ENCODE results near the gene SLC19A3. TPM values are rescaled to one million over a fixed set of nuclear protein-coding genes. Genes with fewer than 3 reads are reported as not detected.

SLC19A3 gene
- total RNA-seq, 4 donors from 2014 or later: 0.42 to 1.1 (median 0.56) TPM

- Histone ChIP-seq H3K4me3 (no peak overlapping the region), H3K36me3 (no peaks in the 10 kb centered on the region), H3K27me3 (no peaks in the 10 kb centered on the region), H3K9me3 (no peaks in the 10 kb centered on the region), H3K4me1 (no peaks in the 10 kb centered on the region), H3K27ac (no peak overlapping the region)
- DNase-seq: no peak
- no peak for TF ChIP-seq POLR2A (IDR thresholded peaks at IDR 0.05)
- TF ChIP-seq CTCF (IDR thresholded peaks at IDR 0.05): no peak
- intact Hi-C loops (cut with DNase I): loop anchor here (10.0 kb wide), 1 partner anchor 199 kb away; no protein-coding TSS in a partner anchor
- WGBS, 2 donors: 86 to 88% methylated on average over 6 of the region's 6 CpGs
Observed at GRCh38 chr2:227665189-227665940, 52.5 kb downstream of the SLC19A3 start.

DNA sequence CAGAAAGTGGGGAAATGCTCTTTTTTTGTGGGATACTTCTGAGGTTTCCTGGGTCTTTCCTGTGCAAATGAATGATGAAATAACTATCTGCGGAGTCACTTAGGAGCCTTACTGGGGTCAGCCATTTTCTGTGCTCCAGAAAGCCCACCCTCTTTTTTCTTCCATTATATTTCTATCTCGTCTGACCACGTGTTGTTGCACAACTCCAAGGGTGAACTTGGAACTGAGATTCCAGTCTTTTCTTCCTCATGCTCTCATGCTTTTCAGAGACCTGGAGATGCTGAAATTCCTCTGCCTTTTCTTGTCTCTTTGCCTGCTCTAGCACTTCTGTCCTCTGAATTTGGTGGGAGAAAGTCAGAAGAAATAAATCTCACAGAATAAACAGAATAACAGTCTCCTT, 56.0 kb downstream of the SLC19A3 start:
- 35 to 51% methylated on average over 3 of the region's 3 CpGs for WGBS, 2 donors
- intact Hi-C loops (cut with DNase I): loop anchor here (10.0 kb wide), 1 partner anchor 203 kb away; no protein-coding TSS in a partner anchor
- Histone ChIP-seq H3K4me3 (no peak overlapping the region), H3K9me3 (no peaks in the 10 kb centered on the region), H3K36me3 (no peaks in the 10 kb centered on the region), H3K4me1 (no peaks in the 10 kb centered on the region), H3K27me3 (no peaks in the 10 kb centered on the region), H3K27ac (no peak overlapping the region)
- DNase-seq: no peak
- TF ChIP-seq CTCF (IDR thresholded peaks at IDR 0.05): no peak
- no peak for TF ChIP-seq POLR2A (IDR thresholded peaks at IDR 0.05)

DNA sequence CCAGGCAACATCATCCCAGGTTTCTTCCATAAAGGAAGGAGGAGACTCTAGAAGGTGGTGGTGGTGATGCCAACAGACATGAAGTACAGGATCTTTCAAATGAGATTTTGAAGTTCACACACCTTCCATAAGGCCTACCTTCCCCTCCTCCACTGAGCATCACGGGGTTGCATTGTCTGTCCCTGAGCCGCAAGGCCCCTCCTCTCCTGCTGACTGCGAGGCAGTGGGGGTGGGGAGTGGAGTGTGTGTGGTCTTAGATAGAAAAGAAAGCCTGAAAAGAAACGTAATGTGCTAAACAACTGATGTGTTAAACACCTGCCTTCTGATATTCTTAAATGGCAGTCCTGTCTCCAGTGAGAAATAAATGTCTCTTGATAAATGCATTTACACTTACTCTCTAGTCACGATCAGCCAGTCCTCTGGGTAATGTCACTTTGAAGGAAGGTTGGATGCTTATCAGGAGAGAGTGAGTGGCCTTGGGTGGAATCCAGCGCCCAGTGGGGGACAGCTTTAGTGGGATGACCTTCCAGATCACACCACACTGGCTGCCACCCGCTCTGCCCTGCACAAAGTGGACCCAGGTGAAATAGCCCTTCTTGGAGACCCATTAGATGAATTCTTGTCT, 56.7 kb downstream of the SLC19A3 start:
- intact Hi-C loops (cut with DNase I): loop anchor here (10.0 kb wide), 1 partner anchor 204 kb away; no protein-coding TSS in a partner anchor
- no peaks in the 10 kb centered on the region for H3K4me1 ChIP-seq
- no peaks in the 10 kb centered on the region for H3K27me3 ChIP-seq
- H3K36me3 ChIP-seq: no peaks in the 10 kb centered on the region
- WGBS, 2 donors: 51 to 60% methylated on average over 5 to 6 of the region's 7 CpGs
- no peak for TF ChIP-seq CTCF (IDR thresholded peaks at IDR 0.05)
- no peak for TF ChIP-seq POLR2A (IDR thresholded peaks at IDR 0.05)
- no peaks in the 10 kb centered on the region for H3K9me3 ChIP-seq
- no peak overlapping the region for H3K27ac ChIP-seq
- H3K4me3 ChIP-seq: no peak overlapping the region
- DNase-seq: no peak

DNA sequence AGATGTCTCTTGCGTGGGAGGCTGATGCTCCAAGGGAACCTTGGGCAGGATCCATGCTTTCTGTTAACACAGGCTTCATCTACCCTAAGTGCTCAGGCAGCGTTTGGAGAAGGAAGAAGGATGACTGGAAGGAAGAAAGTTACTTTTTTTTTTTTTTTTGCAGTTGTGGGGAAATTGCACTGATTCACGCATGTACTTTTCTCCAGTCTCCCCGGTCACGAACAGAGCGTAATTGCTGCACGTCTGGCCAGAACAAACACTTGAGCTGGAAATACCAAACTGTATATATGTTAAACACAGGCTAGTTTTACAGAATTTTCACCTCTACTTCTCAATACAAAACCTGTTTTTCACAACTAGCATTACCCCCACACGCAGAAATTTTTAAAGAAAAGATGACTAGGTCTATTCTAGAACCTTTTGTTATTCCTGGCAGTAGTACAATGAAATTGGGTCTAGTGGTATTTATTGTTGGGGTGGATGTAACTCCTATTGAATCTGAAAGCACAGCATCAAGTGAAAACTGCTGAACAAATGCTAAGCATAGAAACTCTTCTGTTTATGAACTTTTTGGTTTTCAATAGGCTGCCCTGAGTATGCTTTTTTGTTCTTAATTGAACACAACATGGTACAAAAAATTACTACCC, 60.5 kb downstream of the SLC19A3 start:
- Histone ChIP-seq H3K36me3 (no peaks in the 10 kb centered on the region), H3K9me3 (no peaks in the 10 kb centered on the region), H3K27me3 (no peaks in the 10 kb centered on the region), H3K4me1 (peaks cover 0 to 6% (median 0%) of the 10 kb centered on the region in 3 donors), H3K4me3 (no peak overlapping the region), H3K27ac (no peak overlapping the region)
- TF ChIP-seq POLR2A (IDR thresholded peaks at IDR 0.05): no peak
- no peak for TF ChIP-seq CTCF (IDR thresholded peaks at IDR 0.05)
- intact Hi-C loops (cut with DNase I): loop anchor here (5.0 kb wide), 1 partner anchor 110 kb away; no protein-coding TSS in a partner anchor
- DNase-seq: no peak
- WGBS, 2 donors: 66 to 81% methylated on average over 8 of the region's 8 CpGs

- intact Hi-C loops (cut with DNase I): loop anchor here (5.0 kb wide), 1 partner anchor 112 kb away; no protein-coding TSS in a partner anchor
- DNase-seq: no peak
- Histone ChIP-seq H3K9me3 (no peaks in the 10 kb centered on the region), H3K27me3 (no peaks in the 10 kb centered on the region), H3K4me3 (no peak overlapping the region), H3K27ac (no peak overlapping the region), H3K4me1 (peaks cover 0 to 6% (median 0%) of the 10 kb centered on the region in 3 donors), H3K36me3 (no peaks in the 10 kb centered on the region)
- WGBS, 2 donors: 5 to 25% methylated on average over 1 of the region's 1 CpG
- TF ChIP-seq POLR2A (IDR thresholded peaks at IDR 0.05) (no peak), CTCF (IDR thresholded peaks at IDR 0.05) (no peak)
Observed at GRCh38 chr2:227655454-227655853, 62.4 kb downstream of the SLC19A3 start.
